Spleen (tissue), 7 donors: Measurements from ENCODE around the gene LRRC47.

Experiments used
- POLR2A ChIP-seq, 3 donors: fragments of 450-650 bp; IDR thresholded peaks; one replicate each; pipeline ENCODE4 v1.5.1; 2017; ENCODE audit warnings: antibody characterized with exemption in 3 of 3, mild to moderate bottlenecking in 1 of 3
- TF ChIP-seq, protein P1 (sequence below), 11 experiments: fragments of 200-600 bp in 7 of 11; fragments of 450-650 bp in 4 of 11; sonication (generic) in 4 of 11; IDR thresholded peaks in 8 of 11; conservative IDR thresholded peaks in 3 of 11; 1 replicate in 7 of 11; 2 replicates in 4 of 11; pipeline versions ENCODE4 v1.4.0 to v1.8.0; 2016 to 2021; ENCODE audit warnings: antibody characterized with exemption in 11 of 11, inconsistent platforms in 4 of 11, mild to moderate bottlenecking in 1 of 11
- donor health status: DM: no; HTN: no; CAD: no; lungs with moderate emphysema.
- donor health status: DM: no; HTN: no; CAD: no.
- donor health status: DM: no; HTN: no; CAD: no.

DNA sequence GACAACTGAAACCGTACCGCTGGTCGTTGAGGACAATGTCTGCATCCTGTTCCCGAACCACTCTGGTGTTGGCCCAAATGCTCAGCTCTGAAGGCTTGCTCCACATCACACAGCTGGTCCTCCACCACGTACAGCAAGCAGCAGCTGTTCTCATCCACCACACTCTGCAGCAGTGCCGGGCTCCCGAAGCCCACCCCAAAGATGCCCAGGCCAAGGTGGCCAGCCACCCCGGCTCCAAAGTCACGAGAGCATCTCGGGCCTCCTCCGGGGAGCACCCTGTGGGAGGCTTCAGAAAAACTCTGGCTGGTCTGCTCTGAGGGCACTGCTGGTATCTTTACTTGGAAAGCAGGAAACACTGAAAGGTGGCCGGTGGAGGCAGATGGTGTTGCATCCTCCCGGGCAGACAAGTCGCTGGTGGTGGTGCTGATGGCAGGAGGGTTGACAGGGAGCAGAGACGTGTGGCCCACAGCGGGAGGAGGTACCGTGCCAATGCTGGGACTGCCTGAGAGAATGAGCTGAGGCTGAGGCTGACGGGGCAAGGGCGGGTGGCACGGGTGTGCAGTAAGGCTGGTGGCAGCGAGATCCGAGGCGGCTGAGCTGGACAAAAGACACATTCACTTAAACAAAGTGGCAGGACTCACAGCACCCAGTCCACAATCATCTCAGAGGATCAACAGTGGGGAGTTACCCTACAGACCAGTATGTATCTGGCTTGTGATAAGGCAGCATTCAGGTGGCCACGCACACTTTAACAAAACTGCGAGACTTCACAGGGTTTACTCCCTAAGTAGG is 50.5 kb downstream of the LRRC47 start:
- TF ChIP-seq POLR2A (IDR thresholded peaks at IDR 0.05) = no peak
- TF ChIP-seq, protein P1, sequence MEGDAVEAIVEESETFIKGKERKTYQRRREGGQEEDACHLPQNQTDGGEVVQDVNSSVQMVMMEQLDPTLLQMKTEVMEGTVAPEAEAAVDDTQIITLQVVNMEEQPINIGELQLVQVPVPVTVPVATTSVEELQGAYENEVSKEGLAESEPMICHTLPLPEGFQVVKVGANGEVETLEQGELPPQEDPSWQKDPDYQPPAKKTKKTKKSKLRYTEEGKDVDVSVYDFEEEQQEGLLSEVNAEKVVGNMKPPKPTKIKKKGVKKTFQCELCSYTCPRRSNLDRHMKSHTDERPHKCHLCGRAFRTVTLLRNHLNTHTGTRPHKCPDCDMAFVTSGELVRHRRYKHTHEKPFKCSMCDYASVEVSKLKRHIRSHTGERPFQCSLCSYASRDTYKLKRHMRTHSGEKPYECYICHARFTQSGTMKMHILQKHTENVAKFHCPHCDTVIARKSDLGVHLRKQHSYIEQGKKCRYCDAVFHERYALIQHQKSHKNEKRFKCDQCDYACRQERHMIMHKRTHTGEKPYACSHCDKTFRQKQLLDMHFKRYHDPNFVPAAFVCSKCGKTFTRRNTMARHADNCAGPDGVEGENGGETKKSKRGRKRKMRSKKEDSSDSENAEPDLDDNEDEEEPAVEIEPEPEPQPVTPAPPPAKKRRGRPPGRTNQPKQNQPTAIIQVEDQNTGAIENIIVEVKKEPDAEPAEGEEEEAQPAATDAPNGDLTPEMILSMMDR (IDR thresholded peaks at IDR 0.05 in 8 of 11, conservative IDR thresholded peaks at IDR 0.05 in 3 of 11) = no peak
